ENCODE measurements around the gene UBE2E3. TPM values are rescaled to one million over a fixed set of nuclear protein-coding genes. Genes with fewer than 3 reads are reported as not detected.

Gene UBE2E3
- total and polyA plus RNA-seq, 10 donors: 29.9 to 66.5 (median 48.4) TPM

DNA sequence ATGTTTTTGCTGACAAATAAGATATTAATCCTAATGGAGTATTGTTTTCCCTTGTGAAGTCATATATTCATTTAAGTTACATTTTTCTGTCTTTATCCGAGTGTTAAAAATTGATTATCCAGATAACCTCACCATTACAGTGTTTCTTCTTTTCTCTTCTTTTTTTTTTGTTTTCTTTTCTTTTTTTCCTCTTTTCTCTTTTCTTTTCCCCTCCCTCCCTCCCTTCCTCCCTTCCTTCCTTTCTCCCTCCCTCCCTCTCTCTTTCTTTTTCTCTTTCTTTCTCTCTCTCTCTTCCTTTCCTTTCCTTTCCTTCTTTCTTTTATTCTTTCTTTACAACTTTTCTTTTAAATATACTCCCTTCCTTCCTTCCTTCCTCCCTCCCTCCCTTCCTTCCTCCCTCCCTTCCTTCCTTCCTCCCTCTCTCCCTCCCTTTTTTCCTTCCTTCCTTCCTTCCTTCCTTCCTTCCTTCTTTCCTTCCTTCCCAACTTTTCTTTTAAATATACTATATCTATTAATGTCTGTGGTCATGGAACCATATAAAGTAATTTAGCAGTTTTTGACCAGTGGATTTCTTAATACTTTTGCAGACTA, 40.9 kb downstream of the UBE2E3 start:
- no peak overlapping the region for H3K4me3 ChIP-seq
- H3K9me3 ChIP-seq: peaks cover 0 to 5% (median 0%) of the 10 kb centered on the region in 8 donors
- H3K36me3 ChIP-seq: no peaks in the 10 kb centered on the region
- intact Hi-C loops (cut with DNase I; ENCODE audit: low total_unique reads): no loop called here
- H3K27ac ChIP-seq: no peak overlapping the region
- TF ChIP-seq POLR2A (IDR thresholded peaks at IDR 0.05) (no peak), POLR2AphosphoS5 (IDR thresholded peaks at IDR 0.05) (no peak)
- TF ChIP-seq, protein P1, sequence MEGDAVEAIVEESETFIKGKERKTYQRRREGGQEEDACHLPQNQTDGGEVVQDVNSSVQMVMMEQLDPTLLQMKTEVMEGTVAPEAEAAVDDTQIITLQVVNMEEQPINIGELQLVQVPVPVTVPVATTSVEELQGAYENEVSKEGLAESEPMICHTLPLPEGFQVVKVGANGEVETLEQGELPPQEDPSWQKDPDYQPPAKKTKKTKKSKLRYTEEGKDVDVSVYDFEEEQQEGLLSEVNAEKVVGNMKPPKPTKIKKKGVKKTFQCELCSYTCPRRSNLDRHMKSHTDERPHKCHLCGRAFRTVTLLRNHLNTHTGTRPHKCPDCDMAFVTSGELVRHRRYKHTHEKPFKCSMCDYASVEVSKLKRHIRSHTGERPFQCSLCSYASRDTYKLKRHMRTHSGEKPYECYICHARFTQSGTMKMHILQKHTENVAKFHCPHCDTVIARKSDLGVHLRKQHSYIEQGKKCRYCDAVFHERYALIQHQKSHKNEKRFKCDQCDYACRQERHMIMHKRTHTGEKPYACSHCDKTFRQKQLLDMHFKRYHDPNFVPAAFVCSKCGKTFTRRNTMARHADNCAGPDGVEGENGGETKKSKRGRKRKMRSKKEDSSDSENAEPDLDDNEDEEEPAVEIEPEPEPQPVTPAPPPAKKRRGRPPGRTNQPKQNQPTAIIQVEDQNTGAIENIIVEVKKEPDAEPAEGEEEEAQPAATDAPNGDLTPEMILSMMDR (IDR thresholded peaks at IDR 0.05 in 8 of 11, conservative IDR thresholded peaks at IDR 0.05 in 3 of 11): no peak
- no peak for DNase-seq
- WGBS, 5 donors: 94 to 100% (median 98%) methylated on average over 1 of the region's 1 CpG
- no peaks in the 10 kb centered on the region for H3K27me3 ChIP-seq (replicated peaks in 1 of 7)
- peaks cover 0 to 5% (median 0%) of the 10 kb centered on the region in 6 donors for H3K4me1 ChIP-seq

DNA sequence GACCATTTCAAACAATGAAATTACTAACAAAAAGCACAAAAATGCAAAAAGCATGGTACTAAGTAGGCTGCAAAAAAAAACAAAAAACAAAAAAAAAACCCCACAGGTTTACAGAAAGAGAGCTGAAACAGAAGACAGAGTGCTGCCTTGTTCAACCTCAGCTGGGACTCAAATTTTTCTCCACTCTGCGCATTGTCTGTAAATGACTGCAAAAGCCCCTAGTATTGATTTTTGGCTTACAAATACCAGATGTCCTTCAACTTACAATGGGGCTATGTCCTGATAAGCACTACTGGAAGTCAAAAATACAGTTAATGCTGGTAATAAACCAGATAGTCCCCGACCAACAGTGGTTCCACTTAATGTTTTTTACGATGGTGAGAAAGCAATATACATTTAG, 42.2 kb downstream of the UBE2E3 start:
- Histone ChIP-seq H3K9me3 (peaks cover 0 to 5% (median 0%) of the 10 kb centered on the region in 8 donors), H3K4me1 (peaks cover 0 to 5% (median 0%) of the 10 kb centered on the region in 6 donors), H3K36me3 (no peaks in the 10 kb centered on the region), H3K27ac (no peak overlapping the region), H3K4me3 (no peak overlapping the region), H3K27me3 (replicated peaks in 1 of 7) (no peaks in the 10 kb centered on the region)
- WGBS, 5 donors: 87 to 98% (median 93%) methylated on average over 3 of the region's 3 CpGs
- DNase-seq: no peak
- TF ChIP-seq POLR2A (IDR thresholded peaks at IDR 0.05): no peak
- TF ChIP-seq, protein P1 (IDR thresholded peaks at IDR 0.05 in 8 of 11, conservative IDR thresholded peaks at IDR 0.05 in 3 of 11): no peak
- TF ChIP-seq POLR2AphosphoS5 (IDR thresholded peaks at IDR 0.05): no peak
- intact Hi-C loops (cut with DNase I; ENCODE audit: low total_unique reads): no loop called here

DNA sequence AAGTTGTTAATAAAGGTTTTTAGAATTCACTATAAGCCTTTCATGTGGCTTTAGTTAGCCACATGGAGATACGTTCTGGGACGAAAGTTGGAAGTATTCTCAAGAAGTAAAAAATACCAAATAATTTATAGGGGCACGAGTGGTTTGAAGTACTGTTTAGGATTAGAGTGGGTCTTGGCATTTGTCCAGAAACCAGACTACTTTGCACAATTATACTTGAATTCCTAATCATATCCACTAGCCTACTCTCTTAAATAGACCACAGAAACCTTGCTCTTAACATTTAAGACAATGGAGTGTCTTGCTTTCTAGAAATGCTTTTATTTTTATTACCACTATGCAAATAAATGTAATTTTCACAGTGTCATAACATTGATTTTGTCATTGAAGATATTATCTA, 44.6 kb downstream of the UBE2E3 start:
- 44 to 58% (median 52%) methylated on average over 3 of the region's 3 CpGs for whole genome bisulfite sequencing, 5 donors

DNA sequence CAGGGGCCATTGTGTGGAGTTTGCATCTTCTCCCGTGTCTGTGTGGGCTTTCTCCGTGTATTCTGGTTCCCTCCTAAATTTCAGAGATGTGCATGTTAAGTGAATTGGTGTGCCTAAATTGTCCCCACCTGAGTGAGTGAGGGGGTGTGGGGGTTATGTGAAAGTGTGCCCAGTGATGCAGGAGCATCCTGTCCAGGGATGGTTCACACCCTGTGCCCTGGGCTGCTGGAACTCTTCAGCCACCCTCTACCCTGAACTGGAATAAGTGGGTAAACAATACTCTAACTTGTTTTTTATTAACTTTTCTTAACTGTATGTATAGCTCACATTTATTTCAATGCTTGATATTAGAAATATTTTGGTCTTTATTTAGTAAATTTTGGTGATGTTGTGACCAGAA, 56.0 kb downstream of the UBE2E3 start:
- no peak for DNase-seq
- 96 to 98% (median 97%) methylated on average over 2 of the region's 2 CpGs for WGBS, 5 donors

More for the DNA sequence above, 44.6 kb downstream of the UBE2E3 start:
- no peak overlapping the region for H3K4me3 ChIP-seq
- no peaks in the 10 kb centered on the region for H3K36me3 ChIP-seq
- TF ChIP-seq POLR2AphosphoS5 (IDR thresholded peaks at IDR 0.05): no peak
- no peak for TF ChIP-seq POLR2A (IDR thresholded peaks at IDR 0.05)
- TF ChIP-seq, protein P1 (IDR thresholded peaks at IDR 0.05 in 8 of 11, conservative IDR thresholded peaks at IDR 0.05 in 3 of 11): no peak
- H3K4me1 ChIP-seq: peaks cover 0 to 5% (median 0%) of the 10 kb centered on the region in 6 donors
- H3K9me3 ChIP-seq: peaks cover 0 to 5% (median 0%) of the 10 kb centered on the region in 8 donors
- H3K27ac ChIP-seq: no peak overlapping the region
- intact Hi-C loops (cut with DNase I; ENCODE audit: low total_unique reads): no loop called here
- no peaks in the 10 kb centered on the region for H3K27me3 ChIP-seq (replicated peaks in 1 of 7)
- DNase-seq: no peak

More for the DNA sequence above, 56.0 kb downstream of the UBE2E3 start:
- intact Hi-C loops (cut with DNase I; ENCODE audit: low total_unique reads): no loop called here
- Histone ChIP-seq H3K27ac (no peak overlapping the region), H3K9me3 (no peaks in the 10 kb centered on the region), H3K4me3 (no peak overlapping the region), H3K27me3 (replicated peaks in 1 of 7) (no peaks in the 10 kb centered on the region), H3K4me1 (peaks cover 0 to 3% (median 0%) of the 10 kb centered on the region in 6 donors), H3K36me3 (no peaks in the 10 kb centered on the region)
- TF ChIP-seq, protein P1 (IDR thresholded peaks at IDR 0.05 in 8 of 11, conservative IDR thresholded peaks at IDR 0.05 in 3 of 11): no peak
- TF ChIP-seq POLR2AphosphoS5 (IDR thresholded peaks at IDR 0.05): no peak
- no peak for TF ChIP-seq POLR2A (IDR thresholded peaks at IDR 0.05)

Data from spleen (tissue), 11 donors.